Measurements from ENCODE around the gene SLIT3.

SLIT3 gene

GRCh38 chr5:168887931-168888330, 413.0 kb downstream of the SLIT3 start:
- no peak for DNase-seq (ENCODE audit: low read depth)

- no peak for DNase-seq (ENCODE audit: low read depth)
Measured at GRCh38 chr5:168886157-168886556, 414.8 kb downstream of the SLIT3 start.

GRCh38 chr5:168885324-168886120, 415.4 kb downstream of the SLIT3 start:
- no peak for DNase-seq (ENCODE audit: low read depth)

GRCh38 chr5:168883991-168884390, 416.9 kb downstream of the SLIT3 start:
- DNase-seq (ENCODE audit: low read depth), result no peak

- no peak for DNase-seq (ENCODE audit: low read depth)
Measured at GRCh38 chr5:168883281-168883741, 417.6 kb downstream of the SLIT3 start.

GRCh38 chr5:168882283-168882682, 418.7 kb downstream of the SLIT3 start:
- no peak for DNase-seq (ENCODE audit: low read depth)

GRCh38 chr5:168881427-168882149, 419.4 kb downstream of the SLIT3 start:
- no peak for DNase-seq (ENCODE audit: low read depth)

GRCh38 chr5:168879929-168880328, 421.0 kb downstream of the SLIT3 start:
- peak; percentile 19 for DNase-seq (ENCODE audit: low read depth)

GRCh38 chr5:168879331-168879730, 421.6 kb downstream of the SLIT3 start:
- no peak for DNase-seq (ENCODE audit: low read depth)

GRCh38 chr5:168878135-168878745, 422.7 kb downstream of the SLIT3 start:
- DNase-seq (ENCODE audit: low read depth), result no peak

GRCh38 chr5:168877132-168877892, 423.6 kb downstream of the SLIT3 start:
- no peak for DNase-seq (ENCODE audit: low read depth)

- DNase-seq (ENCODE audit: low read depth), result no peak
Measured at GRCh38 chr5:168876419-168876818, 424.5 kb downstream of the SLIT3 start.

- DNase-seq (ENCODE audit: low read depth), result no peak
Measured at GRCh38 chr5:168875832-168876231, 425.1 kb downstream of the SLIT3 start.

GRCh38 chr5:168874713-168875380, 426.1 kb downstream of the SLIT3 start:
- no peak for DNase-seq (ENCODE audit: low read depth)

GRCh38 chr5:168872246-168872645, 428.7 kb downstream of the SLIT3 start:
- DNase-seq (ENCODE audit: low read depth), result no peak

- no peak for DNase-seq (ENCODE audit: low read depth)
Measured at GRCh38 chr5:168870910-168871309, 430.0 kb downstream of the SLIT3 start.

GRCh38 chr5:168869615-168870227, 431.2 kb downstream of the SLIT3 start:
- DNase-seq (ENCODE audit: low read depth), result no peak

GRCh38 chr5:168867241-168867640, 433.7 kb downstream of the SLIT3 start:
- no peak for DNase-seq (ENCODE audit: low read depth)

GRCh38 chr5:168865968-168866367, 435.0 kb downstream of the SLIT3 start:
- DNase-seq (ENCODE audit: low read depth), result no peak

- no peak for DNase-seq (ENCODE audit: low read depth)
Measured at GRCh38 chr5:168863021-168863420, 437.9 kb downstream of the SLIT3 start.

GRCh38 chr5:168860503-168860902, 440.4 kb downstream of the SLIT3 start:
- no peak for DNase-seq (ENCODE audit: low read depth)

Data from GM04504 (cell line).